NCI-H1048 (cell line): Measurements from ENCODE around the gene MXD4.
"Not testable (repeated sequence)": the region's sequence is repeated elsewhere in the genome, so short reads cannot be mapped to it uniquely, and the experiment has no call there.

Experiments used
- DNase-seq: peaks from one replicate; lab custom pipeline; 2025; lab: John Stamatoyannopoulos, UW

The MXD4 gene

DNA sequence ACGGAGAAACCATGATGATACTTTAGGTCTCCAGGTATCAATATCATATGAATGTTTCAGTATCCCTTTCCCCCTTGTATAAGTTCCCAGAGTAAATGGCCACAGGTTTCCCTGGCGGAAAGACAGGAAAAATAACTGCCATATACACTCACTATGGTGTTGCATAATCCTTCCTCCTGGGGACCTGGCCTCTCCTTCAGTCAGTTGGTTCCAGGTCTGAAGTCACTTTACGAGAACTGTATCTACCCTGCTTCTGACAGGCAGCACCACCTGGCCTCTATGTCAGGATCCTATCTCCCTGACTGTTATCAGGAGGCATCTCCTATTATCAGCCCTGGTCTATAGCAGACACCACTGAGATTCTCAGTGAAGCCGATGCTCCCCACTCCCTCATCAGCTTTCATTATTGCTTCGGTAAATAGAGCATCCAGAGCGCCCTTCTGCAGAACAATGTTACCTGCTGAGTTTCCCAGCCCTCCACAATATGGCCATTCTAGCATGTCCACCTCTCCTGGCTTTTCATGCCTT, 42.6 kb downstream of the MXD4 start:
- DNase-seq = no peak

DNA sequence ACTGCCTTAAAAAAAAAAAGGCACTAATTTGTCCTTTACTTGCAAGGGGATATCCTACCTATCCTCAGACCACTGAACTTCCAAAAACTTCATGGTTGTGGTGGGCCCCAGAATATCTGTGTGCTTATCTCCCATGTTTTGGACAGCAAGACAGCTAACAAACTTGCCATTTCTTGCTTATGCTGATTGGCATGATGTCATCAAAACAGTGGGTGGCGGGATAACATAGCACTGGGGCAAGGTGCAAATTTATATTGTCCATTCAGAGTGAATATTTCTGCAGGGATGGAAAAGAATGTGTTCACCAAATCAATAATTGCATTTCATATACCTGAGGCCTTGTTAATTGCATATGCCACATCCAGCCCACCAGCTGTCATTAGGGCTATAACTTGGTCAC, 43.5 kb downstream of the MXD4 start:
- no peak for DNase-seq

- no peak for DNase-seq
These were observed 44.2 kb downstream of the MXD4 start for GRCh38 chr4:2217726-2218125.

GRCh38 chr4:2212831-2213230, 49.1 kb downstream of the MXD4 start:
- DNase-seq = no peak

DNA sequence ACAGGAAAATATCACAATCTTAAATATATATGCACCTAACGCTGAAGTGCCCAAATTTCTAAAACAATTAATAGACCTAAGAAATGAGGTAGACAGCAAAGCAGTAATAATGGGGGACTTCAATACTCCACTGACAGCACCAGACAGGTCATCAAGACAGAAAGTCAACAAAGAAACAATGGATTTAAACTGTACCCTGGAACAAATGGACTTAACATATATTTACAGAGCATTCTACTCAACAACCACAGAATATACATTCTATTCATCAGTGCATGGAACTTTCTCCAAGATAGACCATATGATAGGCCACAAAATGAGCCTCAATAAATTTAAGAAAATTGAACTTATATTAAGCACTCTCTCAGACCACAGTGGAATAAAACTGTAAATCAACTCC, 59.1 kb downstream of the MXD4 start:
- not testable (repeated sequence) for DNase-seq
